Measurements from ENCODE around the gene DCP1A. TPM values are rescaled to one million over a fixed set of nuclear protein-coding genes. Genes with fewer than 3 reads are reported as not detected.

Gene DCP1A
- total and polyA plus RNA-seq, 9 of the 15 experiments (the other 6 are each of a cell fraction or from before 2014, with no cell fraction given) = 6.6 to 33.7 (median 13.3) TPM

DNA sequence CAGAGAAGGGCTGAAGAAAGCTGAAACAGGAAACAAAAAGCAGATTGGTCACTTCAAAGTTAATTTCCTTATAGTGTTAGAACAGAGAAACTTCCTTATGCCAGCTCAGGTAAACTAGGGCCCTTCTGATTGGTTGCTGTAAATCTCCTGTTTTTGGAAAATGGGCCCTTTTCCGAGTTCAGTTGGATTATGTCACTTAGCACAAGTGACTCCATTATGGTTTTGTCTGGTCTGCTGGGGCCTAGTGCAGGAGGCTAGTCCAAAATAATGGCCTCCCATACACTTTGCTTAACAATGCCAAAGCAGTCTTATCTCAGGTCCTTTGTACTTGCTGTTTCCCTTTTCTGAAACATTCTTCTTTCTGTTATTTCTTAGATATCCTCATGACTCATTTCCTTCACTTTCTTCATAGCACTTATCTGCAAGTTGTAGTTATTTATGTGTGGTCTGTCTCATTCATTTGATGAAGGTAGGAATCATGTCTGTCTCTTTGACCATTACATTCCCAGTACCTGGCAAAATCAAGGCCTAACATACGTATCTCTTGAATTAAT is 7.7 kb upstream of the DCP1A start (continued):
- TF ChIP-seq, protein P1, sequence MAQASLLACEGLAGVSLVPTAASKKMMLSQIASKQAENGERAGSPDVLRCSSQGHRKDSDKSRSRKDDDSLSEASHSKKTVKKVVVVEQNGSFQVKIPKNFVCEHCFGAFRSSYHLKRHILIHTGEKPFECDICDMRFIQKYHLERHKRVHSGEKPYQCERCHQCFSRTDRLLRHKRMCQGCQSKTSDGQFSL (CRISPR knock-in tag; IDR thresholded peaks at IDR 0.05) = no peak
- TF ChIP-seq, protein P1 (tag; IDR thresholded peaks at IDR 0.05) = peak in 1 of 2 experiments; percentile 94; a peak in 2 of 4 replicates
- peak; percentile 89 for TF ChIP-seq ZNF586 (CRISPR knock-in tag; conservative IDR thresholded peaks at IDR 0.05)
- peak; percentile 98 for TF ChIP-seq ZNF584 (CRISPR knock-in tag; IDR thresholded peaks at IDR 0.05; ENCODE audit: low read depth)

GRCh38 chr3:53353202-53353601 is 5.9 kb upstream of the DCP1A start:
- WGBS (ENCODE audit: insufficient coverage, low coverage, missing lambda C conversion rate) = 4% methylated on average over 2 of the region's 2 CpGs
- Histone ChIP-seq H3K9me3 (replicated peaks; ENCODE audit: control insufficient read depth, insufficient read depth, low read depth, low read length) (no peaks in the 10 kb centered on the region), H3K27ac (ENCODE audit: extremely low read depth, low read depth, low read length) (no peak overlapping the region), H2AFZ (ENCODE audit: low read depth, low read length) (no peak overlapping the region), H3K9me1 (ENCODE audit: control insufficient read depth, insufficient read depth, low read length) (no peaks in the 10 kb centered on the region), H3K4me1 (replicated peaks in 1 of 2; ENCODE audit: control insufficient read depth in 2 of 2, insufficient read depth in 2 of 2, low read length in 2 of 2) (peaks cover 2 to 27% of the 10 kb centered on the region in 2 experiments; a peak in 4 of 5 replicates), H3K4me3 (no peak overlapping the region), H3K27me3 (ENCODE audit: control insufficient read depth in 2 of 2, insufficient read depth in 2 of 2, low read length in 2 of 2) (no peaks in the 10 kb centered on the region), H3K9ac (ENCODE audit: insufficient read depth in 1 of 2, low read depth in 2 of 2, low read length in 2 of 2) (no peak overlapping the region), H4K20me1 (replicated peaks; ENCODE audit: control insufficient read depth, insufficient read depth, low read length) (no peaks in the 10 kb centered on the region), H3K79me2 (ENCODE audit: control insufficient read depth, insufficient read depth, low read length) (no peaks in the 10 kb centered on the region), H3K4me2 (ENCODE audit: insufficient read depth, low read length) (no peak overlapping the region), H3K36me3 (ENCODE audit: control insufficient read depth, insufficient read depth, low read length) (no peaks in the 10 kb centered on the region)
- peak in 1 of 4 experiments; percentile 17 for DNase-seq (ENCODE audit: extremely low read depth in 1 of 4, low spot score in 3 of 4)
- POLR2A ChIA-PET = no interaction called here
- in situ Hi-C loops (cut with MboI) = no loop called here
- intact Hi-C loops (cut with micrococcal nuclease) = no loop called here
- FAIRE-seq = no peak
- CTCF ChIA-PET (ENCODE audit: low intra/inter-chr PET ratio) = no interaction called here
- BruUV-seq (replicated peaks) = no TSS peak
- no peak for ATAC-seq
- TF ChIP-seq RHOXF2B (CRISPR knock-in tag; conservative IDR thresholded peaks at IDR 0.05) = no peak
- TF ChIP-seq ADNP (tag; IDR thresholded peaks at IDR 0.05) = no peak
- TF ChIP-seq MTA3 (IDR thresholded peaks at IDR 0.05; ENCODE audit: borderline replicate concordance) = no peak
- TF ChIP-seq MYC (IDR thresholded peaks at IDR 0.05; ENCODE audit: low read depth, low read length) = 0 out of 2 replicates have a peak, but pooled peaks have one; percentile 22
- TF ChIP-seq MYC (CRISPR knock-in tag; IDR thresholded peaks at IDR 0.05; ENCODE audit: borderline replicate concordance, low read depth) = no peak
- TF ChIP-seq, protein P2, sequence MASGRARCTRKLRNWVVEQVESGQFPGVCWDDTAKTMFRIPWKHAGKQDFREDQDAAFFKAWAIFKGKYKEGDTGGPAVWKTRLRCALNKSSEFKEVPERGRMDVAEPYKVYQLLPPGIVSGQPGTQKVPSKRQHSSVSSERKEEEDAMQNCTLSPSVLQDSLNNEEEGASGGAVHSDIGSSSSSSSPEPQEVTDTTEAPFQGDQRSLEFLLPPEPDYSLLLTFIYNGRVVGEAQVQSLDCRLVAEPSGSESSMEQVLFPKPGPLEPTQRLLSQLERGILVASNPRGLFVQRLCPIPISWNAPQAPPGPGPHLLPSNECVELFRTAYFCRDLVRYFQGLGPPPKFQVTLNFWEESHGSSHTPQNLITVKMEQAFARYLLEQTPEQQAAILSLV (tag; IDR thresholded peaks at IDR 0.05) = no peak
- peak; percentile 88 for TF ChIP-seq HMBOX1 (IDR thresholded peaks at IDR 0.05)
- TF ChIP-seq, protein P3, sequence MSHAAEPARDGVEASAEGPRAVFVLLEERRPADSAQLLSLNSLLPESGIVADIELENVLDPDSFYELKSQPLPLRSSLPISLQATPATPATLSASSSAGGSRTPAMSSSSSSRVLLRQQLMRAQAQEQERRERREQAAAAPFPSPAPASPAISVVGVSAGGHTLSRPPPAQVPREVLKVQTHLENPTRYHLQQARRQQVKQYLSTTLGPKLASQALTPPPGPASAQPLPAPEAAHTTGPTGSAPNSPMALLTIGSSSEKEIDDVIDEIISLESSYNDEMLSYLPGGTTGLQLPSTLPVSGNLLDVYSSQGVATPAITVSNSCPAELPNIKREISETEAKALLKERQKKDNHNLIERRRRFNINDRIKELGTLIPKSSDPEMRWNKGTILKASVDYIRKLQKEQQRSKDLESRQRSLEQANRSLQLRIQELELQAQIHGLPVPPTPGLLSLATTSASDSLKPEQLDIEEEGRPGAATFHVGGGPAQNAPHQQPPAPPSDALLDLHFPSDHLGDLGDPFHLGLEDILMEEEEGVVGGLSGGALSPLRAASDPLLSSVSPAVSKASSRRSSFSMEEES (CRISPR knock-in tag; IDR thresholded peaks at IDR 0.05) = no peak
- TF ChIP-seq PKNOX1 (IDR thresholded peaks at IDR 0.05) = no peak

Measured in K562 (cell line).